Limb (tissue), 2 donors: ENCODE results near the gene PCIF1.

Experiments used
- DNase-seq, 2 donors: peaks; one replicate each; pipeline ENCODE4 v3.0.0-alpha.2; 2016; ENCODE audit errors: extremely low spot score in 2 of 2

The PCIF1 gene

GRCh38 chr20:45904583-45905504 lies 29.6 kb upstream of the PCIF1 start:
- no peak for DNase-seq

GRCh38 chr20:45905505-45906079 lies 28.9 kb upstream of the PCIF1 start:
- DNase-seq = no peak

- no peak for DNase-seq
Observed at GRCh38 chr20:45907219-45907948, 27.1 kb upstream of the PCIF1 start.

- DNase-seq = no peak
Observed at GRCh38 chr20:45908084-45908483, 26.4 kb upstream of the PCIF1 start.

- no peak for DNase-seq
Observed at GRCh38 chr20:45909336-45909808, 25.1 kb upstream of the PCIF1 start.

GRCh38 chr20:45909817-45910669 lies 24.4 kb upstream of the PCIF1 start:
- DNase-seq = no peak

- DNase-seq = peak; percentile 88 to 93
Observed at GRCh38 chr20:45910670-45911485, 23.6 kb upstream of the PCIF1 start.

GRCh38 chr20:45911486-45912343 lies 22.8 kb upstream of the PCIF1 start, which contains the start of gene PLTP:
Gene PLTP (minus strand): TSS chr20:45912155. CDS start chr20:45911452, 703 bp downstream.
- DNase-seq = peak; percentile 34 to 84

GRCh38 chr20:45912344-45912682 lies 22.2 kb upstream of the PCIF1 start:
- DNase-seq = no peak

- DNase-seq = no peak
Observed at GRCh38 chr20:45913116-45913515, 21.4 kb upstream of the PCIF1 start.

GRCh38 chr20:45917790-45918141 lies 16.7 kb upstream of the PCIF1 start:
- DNase-seq = peak; percentile 54 to 62

- DNase-seq = no peak
Observed at GRCh38 chr20:45918182-45918737, 16.2 kb upstream of the PCIF1 start.

GRCh38 chr20:45918779-45919537 lies 15.5 kb upstream of the PCIF1 start:
- no peak for DNase-seq

GRCh38 chr20:45919542-45920399 lies 14.7 kb upstream of the PCIF1 start:
- peak in 1 of 2 donors; percentile 57 for DNase-seq

GRCh38 chr20:45920462-45921336 lies 13.8 kb upstream of the PCIF1 start:
- DNase-seq = no peak
